Neutrophil (primary cell): Measurements from ENCODE around the gene GEN1.

Source experiments
- H3K27ac ChIP-seq: fragments of 200-600 bp; sonication (generic); 2 replicates; pipeline ENCODE4 v1.5.1; 2016; ENCODE audit warnings: mild to moderate bottlenecking, moderate library complexity
- H3K27me3 ChIP-seq: fragments of 200-600 bp; sonication (generic); 2 replicates; pipeline ENCODE4 v1.6.0; 2016; ENCODE audit warnings: mild to moderate bottlenecking
- H3K36me3 ChIP-seq: fragments of 200-600 bp; sonication (generic); 2 replicates; pipeline ENCODE4 v1.5.1; 2017
- H3K4me1 ChIP-seq, 2 experiments: fragments of 200-600 bp in 1 of 2; sonication (generic) in 1 of 2; 1 replicate in 1 of 2; 2 replicates in 1 of 2; pipeline versions ENCODE4 v1.5.1 to v1.6.1; 2013 to 2016; ENCODE audit warnings: low read depth in 1 of 2, low read length in 1 of 2, mild to moderate bottlenecking in 1 of 2, moderate library complexity in 1 of 2; ENCODE audit not compliant: control insufficient read depth in 1 of 2, insufficient read depth in 1 of 2
- H3K4me3 ChIP-seq, 2 experiments: fragments of 200-600 bp in 1 of 2; sonication (generic) in 1 of 2; 1 replicate in 1 of 2; 2 replicates in 1 of 2; pipeline ENCODE4 v1.5.1; 2013 to 2016; ENCODE audit warnings: low read depth in 1 of 2, low read length in 1 of 2, mild to moderate bottlenecking in 1 of 2, moderate library complexity in 1 of 2
- H3K9me3 ChIP-seq: fragments of 200-600 bp; sonication (generic); 2 replicates; pipeline ENCODE4 v1.5.1; 2016
- TF ChIP-seq, protein P1 (sequence below): fragments of 200-600 bp; sonication (generic); IDR thresholded peaks from 2 replicates; pipeline ENCODE4 v1.5.1; 2016; ENCODE audit warnings: antibody characterized with exemption

The GEN1 gene

DNA sequence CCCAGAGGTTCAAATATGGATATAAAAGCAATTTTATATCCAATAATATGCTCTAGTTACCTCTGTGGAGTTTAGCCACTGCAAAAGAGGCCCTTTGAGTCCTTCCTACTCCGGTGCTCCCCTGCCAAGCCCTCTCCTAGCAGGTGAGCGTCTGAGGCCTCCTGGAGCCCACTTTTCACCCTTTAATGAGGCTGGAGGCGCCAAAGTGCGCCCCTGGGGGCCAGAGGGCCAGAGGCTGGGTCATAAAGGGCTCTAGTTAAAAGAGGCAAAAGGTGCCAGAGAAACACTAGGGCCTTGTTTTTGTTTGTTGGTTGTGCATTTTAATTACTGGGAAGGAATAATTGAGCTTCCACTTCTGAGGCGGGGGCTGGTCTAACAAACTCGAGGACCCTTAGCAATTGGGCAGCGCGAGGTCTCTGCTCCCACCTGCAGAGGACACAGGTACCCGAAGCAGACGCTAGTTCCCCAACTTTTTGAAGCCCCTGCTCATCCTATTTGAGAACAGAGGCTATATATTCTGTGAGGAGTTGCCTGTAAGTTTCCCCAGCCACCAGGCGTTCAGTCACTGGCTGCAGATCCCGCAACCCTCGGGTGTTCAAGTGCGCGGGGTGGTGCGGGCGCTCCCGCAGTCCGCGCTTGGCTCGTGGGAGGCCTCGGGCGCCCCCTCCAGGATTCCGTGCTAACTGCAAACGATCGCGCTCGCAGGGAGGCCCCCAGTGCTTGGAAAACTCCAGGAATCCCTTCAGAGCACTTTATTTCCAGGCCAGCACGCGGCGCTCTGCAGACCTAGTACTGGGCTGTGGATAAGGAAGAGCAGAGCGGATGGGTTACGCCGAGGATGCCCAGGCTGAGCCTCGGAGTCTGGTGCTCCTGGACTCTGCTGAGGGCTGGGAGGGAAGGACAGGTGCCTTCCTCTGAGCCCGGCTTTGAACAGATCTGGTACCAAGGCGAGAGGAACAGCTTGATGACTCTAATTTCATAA lies 76.4 kb downstream of the GEN1 start:
- H3K9me3 ChIP-seq, result no peaks in the 10 kb centered on the region
- TF ChIP-seq, protein P1, sequence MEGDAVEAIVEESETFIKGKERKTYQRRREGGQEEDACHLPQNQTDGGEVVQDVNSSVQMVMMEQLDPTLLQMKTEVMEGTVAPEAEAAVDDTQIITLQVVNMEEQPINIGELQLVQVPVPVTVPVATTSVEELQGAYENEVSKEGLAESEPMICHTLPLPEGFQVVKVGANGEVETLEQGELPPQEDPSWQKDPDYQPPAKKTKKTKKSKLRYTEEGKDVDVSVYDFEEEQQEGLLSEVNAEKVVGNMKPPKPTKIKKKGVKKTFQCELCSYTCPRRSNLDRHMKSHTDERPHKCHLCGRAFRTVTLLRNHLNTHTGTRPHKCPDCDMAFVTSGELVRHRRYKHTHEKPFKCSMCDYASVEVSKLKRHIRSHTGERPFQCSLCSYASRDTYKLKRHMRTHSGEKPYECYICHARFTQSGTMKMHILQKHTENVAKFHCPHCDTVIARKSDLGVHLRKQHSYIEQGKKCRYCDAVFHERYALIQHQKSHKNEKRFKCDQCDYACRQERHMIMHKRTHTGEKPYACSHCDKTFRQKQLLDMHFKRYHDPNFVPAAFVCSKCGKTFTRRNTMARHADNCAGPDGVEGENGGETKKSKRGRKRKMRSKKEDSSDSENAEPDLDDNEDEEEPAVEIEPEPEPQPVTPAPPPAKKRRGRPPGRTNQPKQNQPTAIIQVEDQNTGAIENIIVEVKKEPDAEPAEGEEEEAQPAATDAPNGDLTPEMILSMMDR, result no peak
- H3K36me3 ChIP-seq, result no peaks in the 10 kb centered on the region
- no peak overlapping the region for H3K27ac ChIP-seq
- H3K27me3 ChIP-seq, result peaks cover 44% of the 10 kb centered on the region
- H3K4me1 ChIP-seq, result no peaks in the 10 kb centered on the region
- H3K4me3 ChIP-seq, result no peak overlapping the region

DNA sequence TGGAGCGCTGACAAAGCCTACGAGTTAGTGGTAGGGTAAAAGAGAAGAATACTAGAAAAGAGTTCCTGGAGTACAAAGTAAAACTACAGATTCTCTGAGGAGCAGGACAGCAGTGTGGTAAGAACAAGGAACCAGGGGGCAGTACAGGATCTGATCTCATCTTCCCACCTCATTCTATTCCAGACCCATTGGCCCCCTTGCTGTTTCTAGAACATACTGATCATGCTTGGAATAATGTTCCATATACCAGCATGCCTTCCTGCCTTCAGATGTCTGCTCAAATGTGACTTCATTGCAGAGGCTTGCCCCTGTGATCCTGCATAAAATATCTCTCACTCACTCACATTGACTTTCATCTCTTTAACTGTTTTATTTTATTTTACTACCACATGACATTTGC lies 81.6 kb downstream of the GEN1 start:
- Histone ChIP-seq H3K27me3 (peaks cover 29% of the 10 kb centered on the region), H3K4me1 (no peaks in the 10 kb centered on the region), H3K9me3 (no peaks in the 10 kb centered on the region), H3K36me3 (no peaks in the 10 kb centered on the region), H3K4me3 (no peak overlapping the region), H3K27ac (no peak overlapping the region)
- TF ChIP-seq, protein P1, result no peak
